Nephron (organoid): ENCODE measurements around the gene PACS1.
"Not testable (repeated sequence)": the region's sequence is repeated elsewhere in the genome, so short reads cannot be mapped to it uniquely, and the experiment has no call there.

Experiments
- H3K27ac Mint-ChIP-seq, 3 experiments: 2 replicates each; pipeline ENCODE4 v1.8.0; 2020; ENCODE audit warnings: mixed read lengths in 3 of 3, mild to moderate bottlenecking in 2 of 3, moderate library complexity in 1 of 3
- H3K27me3 Mint-ChIP-seq: 2 replicates; pipeline ENCODE4 v1.8.0; 2021; ENCODE audit warnings: low read depth, mild to moderate bottlenecking, moderate library complexity, mixed read lengths
- H3K36me3 Mint-ChIP-seq: 2 replicates; pipeline ENCODE4 v1.8.0; 2020; ENCODE audit warnings: low read depth, mixed read lengths
- H3K4me1 Mint-ChIP-seq: 2 replicates; pipeline ENCODE4 v1.8.0; 2020; ENCODE audit warnings: mixed read lengths
- H3K4me3 Mint-ChIP-seq, 3 experiments: 2 replicates each; pipeline ENCODE4 v1.8.0; 2020; ENCODE audit warnings: mild to moderate bottlenecking in 3 of 3, mixed read lengths in 3 of 3, moderate library complexity in 2 of 3
- H3K9me3 Mint-ChIP-seq: 2 replicates; pipeline ENCODE4 v1.8.0; 2020; ENCODE audit warnings: mixed read lengths
- TF ChIP-seq, protein P1 (sequence below), 3 experiments: fragments of 200-600 bp; sonication (generic); IDR thresholded peaks; one replicate each; pipeline ENCODE4 v1.5.0; 2021; ENCODE audit warnings: antibody characterized with exemption in 3 of 3; ENCODE audit not compliant: unreplicated experiment in 3 of 3

The PACS1 gene

DNA sequence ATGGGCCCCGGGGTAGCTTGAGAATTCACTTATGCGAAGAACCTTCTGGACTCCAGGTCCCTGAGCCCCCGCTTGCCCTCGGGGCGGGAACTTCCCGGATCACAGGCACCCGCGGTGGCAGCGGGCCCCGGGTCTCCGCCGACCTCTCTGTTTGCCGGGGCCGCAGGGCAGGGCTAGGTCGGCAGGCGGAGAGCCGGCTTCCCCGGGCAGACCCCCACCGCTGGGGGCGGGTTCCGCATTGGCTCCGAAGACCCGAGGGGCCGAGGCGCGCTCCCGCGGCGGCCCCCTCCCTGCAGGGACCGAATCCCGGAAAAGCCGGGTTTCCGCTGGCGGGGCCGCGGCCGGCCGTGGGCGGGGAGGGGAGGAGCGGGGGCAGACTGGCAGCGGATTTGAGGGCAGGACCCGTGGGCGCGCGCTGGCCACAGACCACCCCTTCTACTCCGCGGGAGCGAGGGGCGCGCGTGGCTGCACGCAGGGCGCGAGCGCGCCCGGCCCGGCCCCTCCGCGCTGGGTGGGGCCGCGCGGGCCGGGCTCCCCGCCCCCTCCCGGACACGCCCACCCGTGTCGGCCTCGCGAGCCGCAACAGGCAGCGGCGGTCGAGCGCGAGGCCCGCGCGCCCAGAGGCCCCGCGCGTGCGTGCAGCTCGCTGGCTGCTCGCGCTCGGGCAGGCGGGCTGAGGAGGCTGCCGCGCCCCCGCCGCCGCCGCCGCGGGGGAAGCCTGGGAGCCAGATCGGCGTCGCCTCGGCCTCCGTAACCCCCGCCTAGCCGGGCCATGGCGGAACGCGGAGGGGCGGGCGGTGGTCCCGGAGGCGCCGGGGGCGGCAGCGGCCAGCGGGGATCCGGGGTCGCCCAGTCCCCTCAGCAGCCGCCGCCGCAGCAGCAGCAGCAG is at the start of gene PACS1:
Gene PACS1 (plus strand): TSS at position 558 of the 889 bp plus-strand sequence. CDS start 215 bp downstream, at position 773.
- peak within 1 kb of the TSS; percentile 91 to 95 (median 92) for H3K4me3 Mint-ChIP-seq
- no peaks in the 10 kb centered on the region for H3K9me3 Mint-ChIP-seq
- H3K27ac Mint-ChIP-seq, result peak within 1 kb of the TSS; percentile 92 to 93 (median 92)
- peaks cover 51% of the 10 kb centered on the region for H3K36me3 Mint-ChIP-seq
- TF ChIP-seq, protein P1, sequence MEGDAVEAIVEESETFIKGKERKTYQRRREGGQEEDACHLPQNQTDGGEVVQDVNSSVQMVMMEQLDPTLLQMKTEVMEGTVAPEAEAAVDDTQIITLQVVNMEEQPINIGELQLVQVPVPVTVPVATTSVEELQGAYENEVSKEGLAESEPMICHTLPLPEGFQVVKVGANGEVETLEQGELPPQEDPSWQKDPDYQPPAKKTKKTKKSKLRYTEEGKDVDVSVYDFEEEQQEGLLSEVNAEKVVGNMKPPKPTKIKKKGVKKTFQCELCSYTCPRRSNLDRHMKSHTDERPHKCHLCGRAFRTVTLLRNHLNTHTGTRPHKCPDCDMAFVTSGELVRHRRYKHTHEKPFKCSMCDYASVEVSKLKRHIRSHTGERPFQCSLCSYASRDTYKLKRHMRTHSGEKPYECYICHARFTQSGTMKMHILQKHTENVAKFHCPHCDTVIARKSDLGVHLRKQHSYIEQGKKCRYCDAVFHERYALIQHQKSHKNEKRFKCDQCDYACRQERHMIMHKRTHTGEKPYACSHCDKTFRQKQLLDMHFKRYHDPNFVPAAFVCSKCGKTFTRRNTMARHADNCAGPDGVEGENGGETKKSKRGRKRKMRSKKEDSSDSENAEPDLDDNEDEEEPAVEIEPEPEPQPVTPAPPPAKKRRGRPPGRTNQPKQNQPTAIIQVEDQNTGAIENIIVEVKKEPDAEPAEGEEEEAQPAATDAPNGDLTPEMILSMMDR (IDR thresholded peaks at IDR 0.05; ENCODE audit: unreplicated experiment in 3 of 3), result peak in 1 of 3 experiments; percentile 15
- peaks cover 39% of the 10 kb centered on the region for H3K4me1 Mint-ChIP-seq
- H3K27me3 Mint-ChIP-seq, result peaks cover 5% of the 10 kb centered on the region

DNA sequence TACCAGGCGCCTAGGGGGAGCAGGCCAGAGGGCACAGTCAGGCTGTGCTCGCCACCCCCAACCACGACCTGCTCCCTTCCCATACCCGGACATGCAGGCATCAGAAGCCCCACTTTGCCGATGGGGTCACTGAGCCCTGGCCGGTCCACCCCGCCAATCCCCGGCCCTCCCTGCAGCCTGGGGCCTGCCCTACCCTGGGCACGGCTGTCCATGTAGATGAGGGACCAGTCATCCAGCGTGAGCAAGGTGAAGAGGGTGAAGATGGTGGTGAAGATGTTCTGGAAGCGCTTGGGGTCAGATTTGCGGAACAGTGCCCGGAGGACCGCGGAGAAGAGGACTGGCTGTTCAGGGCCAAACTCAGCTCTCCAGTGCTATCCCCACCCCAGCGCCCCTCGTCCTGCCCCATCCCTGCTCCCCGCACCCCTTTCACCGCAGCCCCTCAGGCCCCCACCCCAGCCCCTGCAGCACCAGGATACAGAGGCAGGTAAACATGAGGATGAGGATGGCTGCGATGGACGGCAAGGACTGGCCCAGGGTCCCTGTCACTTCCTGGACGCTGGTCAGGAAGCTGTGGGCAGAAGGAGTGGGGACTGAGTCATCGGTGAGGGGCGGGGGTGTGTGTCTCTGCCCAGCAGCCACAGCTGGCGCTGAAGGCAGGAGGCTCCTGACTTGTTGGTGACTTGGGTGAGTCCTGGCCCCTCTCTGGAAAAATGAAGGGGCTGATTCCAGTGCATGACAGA is 49.3 kb upstream of the PACS1 start:
- TF ChIP-seq, protein P1 (IDR thresholded peaks at IDR 0.05; ENCODE audit: unreplicated experiment in 3 of 3), result no peak
- Mint-ChIP-seq H3K36me3 (no peaks in the 10 kb centered on the region), H3K27me3 (peaks cover 22% of the 10 kb centered on the region), H3K4me1 (no peaks in the 10 kb centered on the region), H3K27ac (no peak overlapping the region), H3K9me3 (no peaks in the 10 kb centered on the region), H3K4me3 (no peak overlapping the region)

DNA sequence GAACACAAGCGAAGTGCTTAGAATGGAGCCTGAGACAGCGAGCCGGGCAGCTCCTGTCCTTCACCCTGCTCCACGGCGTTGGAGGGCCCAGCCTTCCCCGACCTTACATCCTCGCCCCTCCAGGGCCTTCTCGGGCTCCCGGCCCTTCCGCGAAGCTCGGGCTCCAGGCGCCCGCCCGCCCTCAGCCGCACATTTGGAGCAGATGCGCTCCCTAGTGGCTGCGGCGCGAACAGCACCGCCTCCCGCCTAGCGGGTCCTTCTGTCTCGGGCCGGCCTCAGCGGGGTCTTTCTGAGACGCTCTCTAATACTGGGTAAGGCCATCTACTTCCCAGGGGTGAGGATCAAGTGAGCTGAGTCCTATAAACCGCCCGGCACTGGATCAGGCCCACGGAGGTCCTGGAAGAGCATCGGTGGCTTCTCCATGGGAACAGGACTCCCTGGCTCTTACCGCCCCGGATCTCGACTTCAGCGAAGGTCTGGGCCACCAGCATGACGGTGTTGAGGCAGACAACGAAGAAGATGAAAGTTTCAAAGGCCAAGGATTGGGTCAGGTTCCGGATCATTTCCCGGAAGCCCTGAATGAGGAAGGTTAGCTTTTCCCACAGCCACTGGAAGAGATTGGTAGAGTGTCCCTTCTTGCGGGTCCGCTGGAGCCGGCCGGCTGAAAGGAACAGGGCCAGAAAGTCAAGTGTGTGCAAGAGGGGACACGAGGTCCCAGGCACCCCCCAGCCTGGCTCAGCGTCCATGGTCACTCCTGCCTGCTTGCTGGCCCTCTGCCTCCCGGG is 47.5 kb upstream of the PACS1 start:
- Mint-ChIP-seq H3K4me3 (no peak overlapping the region), H3K27ac (no peak overlapping the region), H3K9me3 (no peaks in the 10 kb centered on the region), H3K36me3 (no peaks in the 10 kb centered on the region), H3K4me1 (no peaks in the 10 kb centered on the region), H3K27me3 (peaks cover 23% of the 10 kb centered on the region)
- TF ChIP-seq, protein P1 (IDR thresholded peaks at IDR 0.05; ENCODE audit: unreplicated experiment in 3 of 3), result peak; percentile 90 to 94 (median 92)

DNA sequence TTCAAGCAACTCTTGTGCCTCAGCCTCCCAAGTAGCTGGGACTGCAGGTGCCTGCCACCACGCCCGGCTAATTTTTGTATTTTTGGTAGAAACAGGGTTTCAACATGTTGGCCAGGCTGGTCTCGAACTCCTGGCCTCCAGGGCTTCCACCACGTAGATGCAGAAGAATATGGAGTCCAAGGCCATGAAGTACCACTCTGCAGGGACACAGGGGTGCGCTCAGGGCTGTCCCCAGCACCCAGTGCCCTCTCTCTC is 47.0 kb upstream of the PACS1 start:
- not testable (repeated sequence) for H3K4me1 Mint-ChIP-seq, H3K4me3 Mint-ChIP-seq, H3K9me3 Mint-ChIP-seq, H3K27ac Mint-ChIP-seq, H3K36me3 Mint-ChIP-seq
- H3K27me3 Mint-ChIP-seq, result peaks cover 28% of the 10 kb centered on the region

DNA sequence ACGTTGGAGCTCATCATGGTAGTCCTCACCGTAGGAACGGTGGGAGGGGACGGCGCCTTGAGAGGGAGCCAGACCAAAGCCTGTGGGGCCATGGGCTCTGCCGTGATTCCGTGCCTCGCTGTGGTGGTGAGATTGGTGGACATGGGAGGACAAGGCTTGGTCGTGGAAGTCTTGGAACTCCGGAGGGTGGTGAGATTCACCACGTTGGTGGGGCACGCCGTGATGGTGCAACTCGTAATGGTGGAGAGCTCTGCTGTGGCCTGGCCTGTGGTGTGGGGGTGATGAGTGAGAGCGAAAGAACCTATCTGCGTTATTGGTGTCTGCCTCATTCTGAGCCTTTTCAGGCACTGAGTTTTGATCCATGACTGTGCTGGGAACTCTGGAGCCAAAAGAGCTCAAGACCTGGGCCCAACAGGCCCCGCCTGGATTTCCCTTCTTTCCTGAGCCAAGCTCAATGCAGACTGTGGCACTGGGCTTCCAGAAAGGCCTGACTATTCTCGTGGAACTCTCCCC is 44.0 kb upstream of the PACS1 start, which contains the start of gene CATSPER1:
Gene CATSPER1 (minus strand): TSS at position 463 of the 513 bp plus-strand sequence. CDS start 100 bp downstream, at position 363.
- TF ChIP-seq, protein P1 (IDR thresholded peaks at IDR 0.05; ENCODE audit: unreplicated experiment in 3 of 3), result no peak
- peaks cover 35% of the 10 kb centered on the region for H3K27me3 Mint-ChIP-seq
- H3K27ac Mint-ChIP-seq, result no peak within 1 kb of the TSS
- no peaks in the 10 kb centered on the region for H3K9me3 Mint-ChIP-seq
- H3K4me3 Mint-ChIP-seq, result no peak within 1 kb of the TSS
- H3K36me3 Mint-ChIP-seq, result no peaks in the 10 kb centered on the region
- no peaks in the 10 kb centered on the region for H3K4me1 Mint-ChIP-seq
